Stimulated activated CD8-positive, alpha-beta memory T cell treated with anti-CD3 and anti-CD28 coated beads, Interleukin-4, amount 100 ng/mL, for 4 hours (primary cell): ENCODE data around the gene INHBB.

Experiments used
- DNase-seq, 2 donors: peaks; one replicate each; pipeline ENCODE4 v3.0.0-alpha.2; 2020; ENCODE audit warnings: low read depth in 2 of 2, low spot score in 1 of 2

INHBB gene

DNA sequence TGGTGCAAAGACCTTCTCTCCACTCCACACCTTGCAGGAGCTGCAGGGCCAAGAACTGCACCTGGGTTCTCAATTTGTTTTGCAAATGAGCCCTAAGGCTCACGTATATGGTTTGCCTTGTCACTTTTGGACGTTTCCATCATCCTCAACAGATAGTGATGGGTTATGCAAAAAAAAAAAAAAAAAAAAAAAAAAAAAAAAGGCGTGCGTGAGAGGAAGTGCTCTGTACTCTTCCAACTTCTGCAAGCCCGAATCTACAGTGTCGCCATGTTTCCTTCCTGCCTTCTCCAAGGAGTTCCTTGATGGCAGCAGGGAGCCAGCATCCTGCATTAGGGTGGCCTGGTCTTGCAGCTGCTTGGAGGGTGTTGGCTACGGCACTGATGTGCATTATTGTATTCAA lies 4.0 kb upstream of the INHBB start:
- DNase-seq: no peak

DNA sequence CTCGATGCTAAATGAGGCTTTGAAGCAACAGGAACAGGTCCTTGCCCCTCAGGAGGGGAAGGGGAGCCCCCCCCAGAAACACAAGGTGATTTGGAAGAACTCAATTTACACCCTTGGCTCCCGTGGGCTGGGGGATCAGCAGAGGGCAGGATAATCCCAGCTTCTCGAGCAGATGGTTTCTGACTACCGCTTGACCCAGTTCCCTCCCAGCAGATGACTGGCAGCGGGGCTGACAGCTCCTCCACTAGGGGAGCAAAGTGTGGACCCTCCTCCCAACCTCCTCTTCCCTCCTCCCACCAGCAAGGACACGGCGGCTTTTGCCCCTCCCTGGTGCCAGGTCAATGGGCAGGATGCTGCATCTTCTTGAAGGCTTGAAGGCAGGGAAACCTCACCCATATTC lies 3.5 kb upstream of the INHBB start:
- no peak for DNase-seq

DNA sequence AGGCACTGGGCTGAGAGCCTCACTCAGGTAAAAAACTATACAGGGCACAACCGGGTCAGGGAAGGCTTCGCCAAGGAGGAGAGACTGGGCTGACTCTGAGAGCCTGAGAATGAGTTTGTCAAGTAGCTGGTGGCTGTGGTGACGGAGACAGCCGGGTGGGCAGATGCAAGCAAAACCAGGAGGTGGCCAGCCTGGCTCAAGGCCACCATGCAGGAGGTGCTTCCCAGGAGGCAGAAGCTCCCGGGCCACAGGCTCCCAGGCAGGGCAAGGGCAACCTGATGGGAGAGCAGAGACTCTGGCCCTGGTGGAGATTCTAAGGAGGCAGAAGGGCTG lies 2.9 kb upstream of the INHBB start:
- no peak for DNase-seq

DNA sequence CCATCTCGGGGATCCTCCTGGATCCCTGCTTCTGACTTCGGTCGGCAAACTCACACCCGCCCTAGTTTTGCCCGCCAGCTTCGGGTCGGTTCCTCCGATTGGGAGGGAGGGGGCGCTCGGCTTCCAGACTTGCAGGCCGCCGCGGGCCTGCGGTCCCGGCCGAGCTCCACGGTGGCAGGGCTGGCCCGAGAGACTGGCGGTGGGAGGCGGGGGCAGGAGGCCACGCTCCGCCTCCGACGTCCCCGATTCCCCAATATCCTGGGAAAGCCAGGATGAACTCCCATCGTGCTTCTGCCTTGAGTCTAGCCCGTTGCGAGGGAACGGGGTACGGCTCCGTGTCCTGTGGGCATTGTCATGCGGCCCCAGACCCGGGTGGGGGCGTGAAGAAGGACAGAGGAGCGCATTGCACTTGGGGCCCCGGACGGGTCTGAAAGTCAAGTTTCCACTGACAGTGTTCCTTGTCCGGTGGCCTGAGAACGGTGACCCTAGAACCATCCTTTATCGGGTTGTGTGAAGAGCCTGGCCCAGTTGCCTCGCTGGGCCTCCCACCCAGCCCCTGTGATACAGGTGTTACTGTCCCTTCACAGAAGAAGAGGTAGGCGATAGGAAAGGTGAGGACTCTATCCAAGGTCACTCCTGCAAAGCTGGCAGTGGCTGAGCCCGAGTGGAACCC lies 2.4 kb upstream of the INHBB start:
- DNase-seq: no peak

DNA sequence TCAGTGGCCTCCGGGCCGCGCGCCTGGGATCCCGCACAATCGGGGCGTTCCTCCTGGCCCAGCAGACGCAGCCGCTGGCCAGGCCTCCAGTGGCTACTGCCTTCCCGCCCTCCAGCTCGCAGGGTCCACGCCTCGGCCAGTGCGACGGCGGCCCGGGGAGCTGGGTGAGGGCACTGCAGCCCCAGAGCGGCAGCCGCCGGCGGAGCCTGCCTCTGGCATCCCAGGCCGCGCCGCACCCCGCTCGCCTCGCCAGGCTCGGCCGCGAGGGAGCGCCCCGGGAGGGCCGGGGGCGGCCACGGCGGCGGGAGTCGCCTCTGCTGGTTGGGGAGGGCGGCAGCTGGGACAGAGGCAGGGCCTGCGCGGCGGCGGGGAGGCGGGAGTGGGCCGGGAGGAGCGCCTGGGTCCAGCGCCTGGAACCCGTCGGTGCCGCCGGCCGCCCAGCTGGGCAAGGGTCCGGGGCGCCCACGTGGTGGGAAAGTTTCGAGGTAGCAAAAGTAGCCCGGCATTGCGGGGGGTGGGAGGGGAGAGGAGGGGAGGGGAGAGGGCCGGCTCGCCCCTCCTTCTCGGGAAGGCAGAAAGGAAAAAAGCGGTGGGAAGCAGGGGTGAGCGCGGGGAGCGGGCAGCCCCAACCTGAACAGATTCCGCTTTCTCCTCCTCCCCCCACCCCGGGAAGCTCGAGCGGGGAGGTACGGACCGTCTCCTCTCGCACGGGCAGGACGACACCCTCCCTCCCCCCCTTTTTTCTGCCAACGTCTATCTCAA lies 1.5 kb upstream of the INHBB start:
- no peak for DNase-seq

DNA sequence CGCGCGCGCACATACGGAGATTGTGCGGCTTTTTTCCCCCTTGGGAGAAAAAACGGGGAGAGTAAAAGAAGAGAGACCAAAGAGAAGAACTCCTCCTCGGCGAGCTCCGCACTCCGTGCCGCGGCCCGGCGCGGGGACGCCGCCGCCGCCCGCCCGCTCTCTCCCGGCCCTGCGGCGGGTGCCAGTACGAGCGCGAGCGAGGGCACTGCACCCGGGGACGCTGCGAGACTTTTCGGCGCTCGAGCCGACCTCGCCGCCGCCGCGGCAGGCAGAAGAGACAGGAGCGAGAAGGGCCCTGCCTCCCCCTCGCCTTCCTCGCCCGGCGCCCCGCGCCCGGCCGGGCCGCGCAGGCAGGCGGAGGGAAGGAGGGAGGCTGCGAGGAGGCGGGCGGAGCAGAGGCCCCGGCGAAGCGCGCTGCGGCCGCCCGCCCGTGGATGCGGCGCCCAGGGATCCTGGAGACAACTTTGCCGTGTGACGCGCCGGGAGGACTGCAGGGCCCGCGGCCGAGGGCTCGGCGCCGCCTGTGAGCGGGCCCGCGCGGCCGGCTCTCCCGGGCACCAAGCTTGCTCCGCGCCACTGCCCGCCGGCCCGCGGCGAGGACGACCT lies 857 bp upstream of the INHBB start:
- DNase-seq: no peak

DNA sequence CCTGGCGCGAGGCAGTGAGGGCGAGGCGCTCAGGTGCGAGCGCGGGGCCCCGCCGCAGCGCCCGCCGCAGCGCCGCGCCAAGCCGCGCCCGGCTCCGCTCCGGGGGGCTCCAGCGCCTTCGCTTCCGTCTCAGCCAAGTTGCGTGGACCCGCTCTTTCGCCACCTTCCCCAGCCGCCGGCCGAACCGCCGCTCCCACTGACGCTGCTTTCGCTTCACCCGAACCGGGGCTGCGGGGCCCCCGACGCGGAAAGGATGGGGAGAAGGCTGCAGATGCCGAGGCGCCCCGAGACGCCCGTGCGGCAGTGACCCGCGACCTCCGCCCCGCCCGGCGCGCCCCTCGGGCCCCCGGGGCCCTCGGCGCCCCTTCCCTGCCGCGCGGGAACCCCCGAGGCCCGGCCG lies 328 bp upstream of the INHBB start:
- no peak for DNase-seq

DNA sequence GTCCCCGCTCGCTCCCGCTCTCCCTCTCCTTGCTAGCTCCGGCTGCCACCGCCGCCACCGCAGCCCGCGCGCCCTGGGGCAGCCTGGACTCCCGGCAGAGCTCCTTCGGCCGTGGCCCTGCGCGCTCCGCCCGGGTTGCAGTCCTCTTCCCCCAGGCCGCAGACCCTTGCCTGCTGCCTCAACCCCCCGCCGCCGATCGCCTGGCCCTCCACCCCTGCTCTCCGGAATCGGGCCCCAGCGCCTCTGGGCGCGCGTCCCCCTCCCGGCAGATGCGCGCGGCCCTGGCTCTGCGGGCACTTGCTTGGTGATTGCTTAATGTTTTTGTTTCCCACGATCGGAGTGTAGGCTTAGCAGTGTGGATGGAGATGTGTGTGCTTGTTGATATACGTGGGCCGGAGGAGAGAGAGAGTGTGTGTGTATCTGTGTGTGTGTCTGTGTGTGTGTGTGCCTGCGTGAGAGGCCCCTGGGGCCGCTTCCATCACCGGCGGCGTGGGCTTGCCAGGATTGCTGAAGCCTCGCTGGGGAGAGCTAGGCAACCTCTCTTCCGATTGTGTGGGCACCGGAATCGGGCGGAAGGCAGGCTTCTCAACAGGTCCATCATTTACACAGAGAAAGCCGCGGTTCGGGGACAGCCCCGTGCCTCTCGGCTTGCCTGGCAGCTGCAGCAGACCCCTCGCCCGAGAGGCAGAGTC lies 877 bp downstream of the INHBB start:
- DNase-seq: no peak

DNA sequence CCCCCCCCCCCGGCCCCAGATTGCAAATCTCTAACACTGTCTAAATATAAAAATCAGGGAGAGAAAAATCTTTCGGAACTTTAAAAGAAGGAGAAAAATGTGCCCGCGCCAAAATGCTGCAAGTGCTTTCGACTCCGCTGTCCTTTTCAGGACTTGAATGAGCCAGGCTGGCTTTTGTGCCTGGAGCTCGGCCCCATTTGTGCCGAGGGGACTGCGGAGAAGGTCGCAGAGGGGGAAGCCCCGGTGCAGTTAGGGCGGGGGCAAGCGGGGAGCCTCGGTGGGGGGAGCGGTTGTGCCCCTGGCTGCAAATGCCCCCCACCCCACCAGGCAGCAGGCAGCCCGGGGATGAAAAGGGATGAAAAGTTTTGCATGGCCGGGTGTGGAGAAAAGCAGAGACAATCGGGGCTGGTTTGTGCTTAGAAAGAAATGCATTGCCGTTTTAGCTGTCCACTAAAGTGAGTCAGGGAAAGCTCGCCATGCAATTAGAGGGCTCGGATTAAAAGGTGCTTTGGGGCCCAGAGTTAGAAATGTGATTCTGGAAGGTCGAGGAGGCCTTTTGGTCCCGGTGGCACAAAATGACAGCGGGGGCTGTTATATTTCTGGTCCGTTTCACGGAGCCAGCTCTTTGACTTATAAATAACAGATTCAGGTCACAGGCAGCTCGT lies 1.6 kb downstream of the INHBB start:
- no peak for DNase-seq

DNA sequence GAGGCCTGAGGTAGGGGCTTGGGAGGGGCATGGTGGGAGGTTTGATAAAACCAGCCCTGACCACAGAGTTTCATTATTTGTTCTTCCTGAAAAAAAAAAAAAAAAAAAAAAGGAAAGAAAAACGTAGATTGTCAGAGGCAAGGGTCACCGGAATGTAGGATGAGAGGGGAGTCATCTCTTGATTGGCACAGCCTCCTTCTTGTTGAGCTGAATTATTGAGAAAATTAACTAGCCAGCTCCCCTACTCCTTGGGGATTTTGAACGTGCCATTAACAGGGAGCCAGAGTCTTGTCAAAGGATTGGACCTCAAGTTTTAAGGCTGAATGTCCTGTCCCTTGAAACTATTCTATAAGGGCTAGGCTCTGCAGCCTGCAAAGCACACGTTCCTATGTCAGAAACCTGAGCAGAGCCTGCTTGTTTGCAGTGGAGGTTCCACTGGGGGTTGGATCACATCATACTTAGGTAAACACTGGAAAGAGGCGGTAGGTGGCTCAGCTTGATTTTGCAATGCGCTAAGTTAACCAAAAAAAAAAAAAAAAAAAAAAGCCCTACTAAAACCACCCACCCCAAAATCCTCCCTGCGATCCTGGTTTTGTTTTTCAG lies 2.3 kb downstream of the INHBB start:
- DNase-seq: no peak

DNA sequence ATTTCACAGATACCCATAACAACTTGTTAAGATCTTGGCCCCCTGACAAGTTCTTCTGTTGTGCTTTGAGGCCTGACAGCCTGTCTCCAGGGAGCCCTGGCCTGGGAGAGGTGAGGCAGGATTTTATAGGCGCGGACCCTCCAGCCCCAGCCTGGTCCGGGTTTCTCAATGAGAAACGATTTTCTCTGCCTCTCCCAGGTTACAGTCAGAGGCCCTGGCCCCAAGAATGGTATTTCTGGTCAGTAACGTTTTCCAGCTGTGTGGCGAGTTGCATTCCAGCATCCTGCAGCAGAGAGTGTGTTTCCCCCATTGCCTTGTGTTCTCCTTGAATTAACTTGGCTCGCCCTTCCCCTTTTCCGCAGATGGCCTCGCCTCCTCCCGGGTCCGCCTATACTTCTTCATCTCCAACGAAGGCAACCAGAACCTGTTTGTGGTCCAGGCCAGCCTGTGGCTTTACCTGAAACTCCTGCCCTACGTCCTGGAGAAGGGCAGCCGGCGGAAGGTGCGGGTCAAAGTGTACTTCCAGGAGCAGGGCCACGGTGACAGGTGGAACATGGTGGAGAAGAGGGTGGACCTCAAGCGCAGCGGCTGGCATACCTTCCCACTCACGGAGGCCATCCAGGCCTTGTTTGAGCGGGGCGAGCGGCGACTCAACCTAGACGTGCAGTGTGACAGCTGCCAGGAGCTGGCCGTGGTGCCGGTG lies 3.0 kb downstream of the INHBB start:
- DNase-seq: no peak

DNA sequence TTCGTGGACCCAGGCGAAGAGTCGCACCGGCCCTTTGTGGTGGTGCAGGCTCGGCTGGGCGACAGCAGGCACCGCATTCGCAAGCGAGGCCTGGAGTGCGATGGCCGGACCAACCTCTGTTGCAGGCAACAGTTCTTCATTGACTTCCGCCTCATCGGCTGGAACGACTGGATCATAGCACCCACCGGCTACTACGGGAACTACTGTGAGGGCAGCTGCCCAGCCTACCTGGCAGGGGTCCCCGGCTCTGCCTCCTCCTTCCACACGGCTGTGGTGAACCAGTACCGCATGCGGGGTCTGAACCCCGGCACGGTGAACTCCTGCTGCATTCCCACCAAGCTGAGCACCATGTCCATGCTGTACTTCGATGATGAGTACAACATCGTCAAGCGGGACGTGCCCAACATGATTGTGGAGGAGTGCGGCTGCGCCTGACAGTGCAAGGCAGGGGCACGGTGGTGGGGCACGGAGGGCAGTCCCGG lies 3.5 kb downstream of the INHBB start:
- no peak for DNase-seq

DNA sequence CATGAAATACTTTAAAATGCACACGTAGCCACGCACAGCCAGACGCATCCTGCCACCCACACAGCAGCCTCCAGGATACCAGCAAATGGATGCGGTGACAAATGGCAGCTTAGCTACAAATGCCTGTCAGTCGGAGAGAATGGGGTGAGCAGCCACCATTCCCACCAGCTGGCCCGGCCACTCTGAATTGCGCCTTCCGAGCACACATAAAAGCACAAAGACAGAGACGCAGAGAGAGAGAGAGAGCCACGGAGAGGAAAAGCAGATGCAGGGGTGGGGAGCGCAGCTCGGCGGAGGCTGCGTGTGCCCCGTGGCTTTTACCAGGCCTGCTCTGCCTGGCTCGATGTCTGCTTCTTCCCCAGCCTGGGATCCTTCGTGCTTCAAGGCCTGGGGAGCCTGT lies 4.1 kb downstream of the INHBB start:
- DNase-seq: no peak

DNA sequence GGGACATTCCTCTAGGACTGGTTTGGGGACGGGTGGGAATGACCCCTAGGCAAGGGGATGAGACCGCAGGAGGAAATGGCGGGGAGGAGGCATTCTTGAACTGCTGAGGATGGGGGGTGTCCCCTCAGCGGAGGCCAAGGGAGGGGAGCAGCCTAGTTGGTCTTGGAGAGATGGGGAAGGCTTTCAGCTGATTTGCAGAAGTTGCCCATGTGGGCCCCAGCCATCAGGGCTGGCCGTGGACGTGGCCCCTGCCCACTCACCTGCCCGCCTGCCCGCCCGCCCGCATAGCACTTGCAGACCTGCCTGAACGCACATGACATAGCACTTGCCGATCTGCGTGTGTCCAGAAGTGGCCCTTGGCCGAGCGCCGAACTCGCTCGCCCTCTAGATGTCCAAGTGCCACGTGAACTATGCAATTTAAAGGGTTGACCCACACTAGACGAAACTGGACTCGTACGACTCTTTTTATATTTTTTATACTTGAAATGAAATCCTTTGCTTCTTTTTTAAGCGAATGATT lies 4.9 kb downstream of the INHBB start:
- no peak for DNase-seq

DNA sequence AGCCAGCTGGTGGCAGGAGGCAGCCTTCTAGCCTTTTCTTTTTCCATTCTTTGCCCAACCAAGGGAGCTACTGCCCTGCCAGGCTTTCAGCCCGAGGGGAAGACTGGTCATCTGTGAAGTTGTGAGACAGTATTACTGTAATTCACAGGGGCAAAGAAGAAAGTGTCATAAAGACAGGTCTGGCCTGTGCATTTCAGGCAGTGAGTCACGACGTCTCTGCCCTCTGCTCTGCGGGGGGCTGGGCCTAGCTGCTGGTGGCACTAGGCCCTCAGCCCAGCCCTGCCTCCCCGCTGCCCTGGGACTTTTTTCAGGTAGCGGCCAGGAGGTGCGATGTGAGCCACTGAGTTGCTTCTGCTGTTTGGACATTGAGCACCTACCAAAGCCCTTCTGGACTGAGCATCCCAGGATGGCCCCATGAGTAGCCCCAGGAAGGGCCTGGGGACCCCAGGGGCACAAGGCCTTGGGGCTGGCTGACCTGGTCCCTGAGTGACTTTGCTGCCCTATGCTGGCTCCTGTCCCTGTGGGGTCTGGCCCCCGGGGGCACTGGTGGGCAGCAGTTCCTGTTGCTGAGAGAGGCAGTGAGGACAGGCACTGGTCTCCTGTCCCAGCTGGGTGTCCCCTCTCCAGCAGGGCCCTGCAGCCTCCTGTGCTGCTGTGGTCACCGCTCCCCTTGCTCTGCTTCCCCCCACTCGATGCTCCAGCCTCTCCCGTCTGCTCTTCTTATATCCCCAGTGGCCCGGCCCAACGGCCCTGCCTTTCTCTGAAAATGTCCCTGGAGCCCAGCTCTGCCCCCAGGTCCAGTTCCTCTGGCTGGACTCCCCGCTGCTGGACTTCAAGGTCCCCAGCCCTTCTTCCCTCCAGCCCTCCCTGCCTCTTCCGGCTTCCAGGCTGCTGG lies 7.0 kb downstream of the INHBB start:
- no peak for DNase-seq

DNA sequence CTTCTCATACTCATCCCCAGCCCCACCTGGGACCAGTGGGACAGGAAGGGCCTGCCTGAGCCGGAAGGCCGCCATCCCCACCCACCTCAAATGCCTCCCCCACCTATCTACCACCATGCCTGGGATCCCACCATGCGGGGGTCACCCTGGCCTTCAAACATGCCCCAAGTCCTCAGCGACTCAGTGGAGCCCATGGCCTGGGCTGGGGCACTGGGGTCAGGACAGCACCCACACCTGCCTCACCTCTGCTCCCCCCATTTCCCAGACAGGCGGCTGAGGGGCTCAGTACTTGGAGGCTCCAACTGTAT lies 7.6 kb downstream of the INHBB start:
- DNase-seq: no peak

DNA sequence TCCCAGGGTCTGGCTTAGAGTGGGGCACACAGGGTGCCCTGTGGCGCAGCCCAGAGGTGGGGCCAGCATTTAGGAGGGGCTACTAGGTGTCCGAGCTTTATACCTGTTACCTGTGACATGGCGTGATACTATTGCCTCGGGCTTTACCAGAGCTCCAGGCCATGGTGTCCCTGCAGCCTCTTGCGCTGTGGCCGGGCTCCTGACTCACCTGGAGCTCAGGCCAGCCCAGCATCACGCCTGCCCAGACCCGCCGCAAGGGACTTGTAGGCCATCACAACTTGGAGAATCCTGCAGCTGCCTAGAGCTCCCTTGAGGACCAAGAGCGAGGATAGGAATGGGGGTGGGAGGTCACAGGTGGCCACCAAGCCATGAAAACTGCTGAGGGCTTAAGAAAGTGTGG lies 8.0 kb downstream of the INHBB start:
- DNase-seq: no peak

DNA sequence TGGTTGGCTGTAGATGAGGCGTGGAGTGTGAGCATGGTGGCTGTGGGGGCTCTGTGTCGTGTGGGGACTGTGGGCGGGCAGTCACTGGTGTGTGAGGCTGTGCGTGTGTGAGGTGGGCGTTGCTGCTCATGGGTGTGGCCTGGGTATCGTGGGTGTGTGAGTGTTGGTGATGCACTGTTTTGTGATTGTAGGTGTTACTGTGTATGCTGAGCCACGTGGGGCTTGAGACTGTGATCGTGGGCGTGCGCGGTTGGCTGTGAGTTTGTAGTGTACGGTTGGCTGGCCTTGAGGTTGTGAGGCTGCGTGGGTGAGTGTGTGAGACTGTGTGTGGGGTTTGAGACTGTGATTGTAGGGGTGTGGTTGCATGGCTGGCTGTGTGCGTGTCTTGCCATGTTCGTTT lies 8.5 kb downstream of the INHBB start:
- DNase-seq: no peak
